Esophagus squamous epithelium (tissue), 5 donors: ENCODE data around the gene UBE2I. TPM values are rescaled to one million over a fixed set of nuclear protein-coding genes. Genes with fewer than 3 reads are reported as not detected.

Experiments used
- DNase-seq: peaks from one replicate; lab custom pipeline; 2025; lab: John Stamatoyannopoulos, UW
- H3K27ac ChIP-seq, 4 donors: fragments of 200-600 bp; sonication (generic); one replicate each; pipeline ENCODE4 v1.5.1; 2016 to 2019; ENCODE audit warnings: mild to moderate bottlenecking in 1 of 4
- H3K27me3 ChIP-seq, 4 donors: fragments of 200-600 bp; sonication (generic); 1 replicate in 3 of 4; 2 replicates in 1 of 4; pipeline versions ENCODE4 v1.5.1 to v1.6.0; 2017 to 2021; ENCODE audit warnings: antibody characterized with exemption in 1 of 4
- H3K36me3 ChIP-seq, 3 donors: fragments of 200-600 bp; sonication (generic); one replicate each; pipeline ENCODE4 v1.5.1; 2016 to 2019
- H3K4me1 ChIP-seq, 3 donors: fragments of 200-600 bp; sonication (generic); one replicate each; pipeline ENCODE4 v1.5.1; 2017 to 2019
- H3K4me3 ChIP-seq, 4 donors: fragments of 200-600 bp; sonication (generic); 1 replicate in 3 of 4; 2 replicates in 1 of 4; pipeline ENCODE4 v1.5.1; 2016 to 2019; ENCODE audit warnings: mild to moderate bottlenecking in 2 of 4, moderate library complexity in 1 of 4
- H3K9me3 ChIP-seq, 3 donors: fragments of 200-600 bp; sonication (generic); one replicate each; pipeline ENCODE4 v1.5.1; 2016 to 2019
- CTCF ChIP-seq, 6 experiments: fragments of 450-650 bp in 4 of 6; fragments of 200-600 bp in 2 of 6; sonication (generic) in 2 of 6; IDR thresholded peaks; one replicate each; pipeline ENCODE4 v1.5.1; 2016 to 2019; ENCODE audit warnings: antibody characterized with exemption in 6 of 6, mild to moderate bottlenecking in 4 of 6, moderate library complexity in 4 of 6
- POLR2A ChIP-seq, 4 donors: fragments of 450-650 bp; IDR thresholded peaks; one replicate each; pipeline ENCODE4 v1.6.1; 2017; ENCODE audit warnings: antibody characterized with exemption in 4 of 4, mild to moderate bottlenecking in 4 of 4, moderate library complexity in 3 of 4
- WGBS, 2 donors: methylation state at CpG; one replicate each; pipeline ENCODE4 v1.1.5; 2018; 5-methylcytosine and 5-hydroxymethylcytosine counted together
- intact Hi-C: fragments of 100-400 bp; cut with DNase I; formaldehyde crosslinking; loops from one replicate; pipeline ENCODE4 v1.15.0; 2022
- total RNA-seq, 4 donors: library from RNA; depleted of rRNA; stranded (reverse); fragments of >200 nt; gene quantifications; one replicate each; pipeline ENCODE4 v1.1.0, GENCODE V29; 2016
- donor health status: DM: yes; HTN: yes; CAD: no.

The UBE2I gene
- total RNA-seq, 4 donors from 2014 or later = 31.8 to 88.1 (median 76.3) TPM

- TF ChIP-seq CTCF (IDR thresholded peaks at IDR 0.05) = no peak
- TF ChIP-seq POLR2A (IDR thresholded peaks at IDR 0.05) = no peak
Measured at GRCh38 chr16:1318268-1318545, 8.8 kb downstream of the UBE2I start.

GRCh38 chr16:1319041-1319440 lies 9.6 kb downstream of the UBE2I start:
- Histone ChIP-seq H3K4me3 (no peak overlapping the region), H3K4me1 (peaks cover 0 to 12% (median 0%) of the 10 kb centered on the region in 3 donors), H3K27me3 (no peaks in the 10 kb centered on the region), H3K9me3 (no peaks in the 10 kb centered on the region), H3K27ac (no peak overlapping the region), H3K36me3 (peaks cover 76 to 100% (median 81%) of the 10 kb centered on the region in 3 donors)
- no peak for DNase-seq
- WGBS, 2 donors = 87 to 91% methylated on average over 25 to 28 of the region's 33 CpGs
- intact Hi-C loops = no loop called here
- no peak for TF ChIP-seq CTCF (IDR thresholded peaks at IDR 0.05)
- no peak for TF ChIP-seq POLR2A (IDR thresholded peaks at IDR 0.05)

More at GRCh38 chr16:1318268-1318545, 8.8 kb downstream of the UBE2I start:
- Histone ChIP-seq H3K27ac (no peak overlapping the region), H3K36me3 (peaks cover 74 to 99% (median 79%) of the 10 kb centered on the region in 3 donors), H3K4me1 (peaks cover 3 to 21% (median 8%) of the 10 kb centered on the region in 3 donors), H3K27me3 (no peaks in the 10 kb centered on the region), H3K9me3 (no peaks in the 10 kb centered on the region), H3K4me3 (no peak overlapping the region)
- intact Hi-C loops = no loop called here
- WGBS, 2 donors = 83 to 90% methylated on average over 1 to 5 of the region's 9 CpGs
- DNase-seq = no peak

- Histone ChIP-seq H3K27me3 (no peaks in the 10 kb centered on the region), H3K4me3 (no peak overlapping the region), H3K36me3 (peaks cover 66 to 100% (median 79%) of the 10 kb centered on the region in 3 donors), H3K27ac (no peak overlapping the region), H3K4me1 (peaks cover 0 to 2% (median 0%) of the 10 kb centered on the region in 3 donors), H3K9me3 (no peaks in the 10 kb centered on the region)
- intact Hi-C loops = no loop called here
- 84 to 85% methylated on average over 6 to 11 of the region's 12 CpGs for WGBS, 2 donors
- DNase-seq = no peak
- TF ChIP-seq POLR2A (IDR thresholded peaks at IDR 0.05) (no peak), CTCF (IDR thresholded peaks at IDR 0.05) (no peak)
Measured at GRCh38 chr16:1320097-1320496, 10.7 kb downstream of the UBE2I start.

GRCh38 chr16:1320658-1321240 lies 11.3 kb downstream of the UBE2I start:
- no peak overlapping the region for H3K4me3 ChIP-seq
- H3K27me3 ChIP-seq = no peaks in the 10 kb centered on the region
- WGBS, 2 donors = 66 to 96% methylated on average over 4 of the region's 22 CpGs
- intact Hi-C loops = no loop called here
- no peak for DNase-seq
- no peak for TF ChIP-seq CTCF (IDR thresholded peaks at IDR 0.05)
- TF ChIP-seq POLR2A (IDR thresholded peaks at IDR 0.05) = no peak
- peaks cover 60 to 100% (median 77%) of the 10 kb centered on the region in 3 donors for H3K36me3 ChIP-seq
- no peak overlapping the region for H3K27ac ChIP-seq
- no peaks in the 10 kb centered on the region for H3K9me3 ChIP-seq
- H3K4me1 ChIP-seq = no peaks in the 10 kb centered on the region

- no peak for DNase-seq
- no peaks in the 10 kb centered on the region for H3K4me1 ChIP-seq
- no peak overlapping the region for H3K4me3 ChIP-seq
- no peaks in the 10 kb centered on the region for H3K9me3 ChIP-seq
- intact Hi-C loops = no loop called here
- H3K27me3 ChIP-seq = no peaks in the 10 kb centered on the region
- 60 to 96% methylated on average over 1 to 6 of the region's 8 CpGs for WGBS, 2 donors
- no peak overlapping the region for H3K27ac ChIP-seq
- peaks cover 46 to 98% (median 61%) of the 10 kb centered on the region in 3 donors for H3K36me3 ChIP-seq
- TF ChIP-seq CTCF (IDR thresholded peaks at IDR 0.05) = no peak
- TF ChIP-seq POLR2A (IDR thresholded peaks at IDR 0.05) = no peak
Measured at GRCh38 chr16:1322407-1322806, 13.0 kb downstream of the UBE2I start.
